A673 (cell line): ENCODE results near the gene CLASP2. TPM values are rescaled to one million over a fixed set of nuclear protein-coding genes. Genes with fewer than 3 reads are reported as not detected.
A peak's percentile ranks its signal among the peaks of the same experiment; 100 is the strongest.

ENCODE experiments used
- BruUV-seq: library from RNA; stranded (reverse); fragments of 400-500 nt; replicated peaks from 2 replicates; lab custom pipeline; 2021; lab: Mats Ljungman, UMichigan
- CTCF ChIA-PET: fragments of 300-600 bp; sonication (Branson Sonifier 250); formaldehyde crosslinking; loops from one replicate; lab custom pipeline; 2022; ENCODE audit warnings: antibody characterized with exemption; lab: Charles Lee
- POLR2A ChIA-PET: fragments of 300-600 bp; sonication (Branson Sonifier 250); formaldehyde crosslinking; loops from one replicate; lab custom pipeline; 2022; ENCODE audit warnings: antibody characterized with exemption; ENCODE audit not compliant: low non-redundant PET; lab: Charles Lee
- DNase-seq: peaks from one replicate; pipeline ENCODE4 v3.0.0-alpha.2; 2015; ENCODE audit warnings: low spot score
- H3K27ac ChIP-seq: fragments of 200-600 bp; sonication (generic); 2 replicates; pipeline ENCODE4 v1.5.1; 2016; ENCODE audit warnings: mixed run types, low read depth, mild to moderate bottlenecking, mixed read lengths, antibody characterized with exemption, low read length; ENCODE audit not compliant: poor library complexity, severe bottlenecking
- H3K27me3 ChIP-seq: fragments of 200-600 bp; sonication (generic); replicated peaks from 2 replicates; pipeline ENCODE4 v1.6.1; 2017; ENCODE audit warnings: mixed run types, low read depth, mild to moderate bottlenecking, mixed read lengths, antibody characterized with exemption, low read length; ENCODE audit not compliant: insufficient read depth, poor library complexity
- H3K36me3 ChIP-seq: fragments of 200-600 bp; sonication (generic); 2 replicates; pipeline ENCODE4 v1.6.1; 2016; ENCODE audit warnings: mixed run types, mild to moderate bottlenecking, mixed read lengths, antibody characterized with exemption, low read length; ENCODE audit not compliant: insufficient read depth, poor library complexity, severe bottlenecking
- H3K4me1 ChIP-seq: fragments of 200-600 bp; sonication (generic); 2 replicates; pipeline ENCODE4 v1.6.1; 2017; ENCODE audit warnings: mixed run types, mild to moderate bottlenecking, mixed read lengths, antibody characterized with exemption, low read length; ENCODE audit not compliant: insufficient read depth, poor library complexity, severe bottlenecking
- H3K4me3 ChIP-seq: fragments of 200-600 bp; sonication (generic); 2 replicates; pipeline ENCODE4 v1.5.1; 2016; ENCODE audit warnings: low read depth, mixed run types, mild to moderate bottlenecking, mixed read lengths, low read length; ENCODE audit not compliant: poor library complexity, severe bottlenecking
- H3K9me3 ChIP-seq: fragments of 200-600 bp; sonication (generic); 2 replicates; pipeline ENCODE4 v1.6.1; 2016; ENCODE audit warnings: mixed run types, low read depth, mild to moderate bottlenecking, mixed read lengths, antibody characterized with exemption, low read length; ENCODE audit not compliant: poor library complexity, severe bottlenecking
- CTCF ChIP-seq: fragments of 300-800, 200-600 bp; sonication (generic); conservative IDR thresholded peaks from 2 replicates; pipeline ENCODE4 v1.5.1; 2017; ENCODE audit warnings: low read depth, mild to moderate bottlenecking, antibody characterized with exemption, low read length, moderate library complexity, mixed read lengths
- EZH2 ChIP-seq: fragments of 200-600 bp; sonication (generic); IDR thresholded peaks from 2 replicates; pipeline ENCODE4 v1.6.1; 2017; ENCODE audit warnings: borderline replicate concordance, low read depth, mild to moderate bottlenecking, mixed read lengths, antibody characterized with exemption, low read length; ENCODE audit not compliant: poor library complexity, severe bottlenecking
- intact Hi-C: fragments of 100-400 bp; cut with micrococcal nuclease; formaldehyde crosslinking; loops from one replicate; pipeline ENCODE4 v1.10.0; 2022; ENCODE audit not compliant: unreplicated experiment
- total RNA-seq: library from RNA; stranded (reverse); gene quantifications from 2 replicates; pipeline ENCODE4 v1.2.3, GENCODE V29; 2021

CLASP2 gene
- total RNA-seq, 1 experiment from 2014 or later = 67.4 TPM

- no peak for TF ChIP-seq CTCF
- no peak for TF ChIP-seq EZH2
- ChIA-PET CTCF (interaction anchor here (0.5 to 1.5 kb wide), 2 partner anchors 71 to 1418 kb away, joined by 3 to 4 read pairs; no protein-coding TSS in a partner anchor), POLR2A (interaction anchor here (0.7 kb wide), 1 partner anchor 341 kb away, joined by 4 read pairs; no protein-coding TSS in a partner anchor)
- DNase-seq = peak; percentile 13
- intact Hi-C loops = loop anchor here (2.0 to 10.0 kb wide), 2 partner anchors 79 to 581 kb away; no protein-coding TSS in a partner anchor
- peak overlapping the region; percentile 80 for H3K4me3 ChIP-seq
- no peaks in the 10 kb centered on the region for H3K36me3 ChIP-seq
- BruUV-seq = no TSS peak
- H3K4me1 ChIP-seq = peaks cover 12% of the 10 kb centered on the region
- H3K27ac ChIP-seq = no peak overlapping the region
- H3K9me3 ChIP-seq = no peaks in the 10 kb centered on the region
- no peaks in the 10 kb centered on the region for H3K27me3 ChIP-seq
Observed at GRCh38 chr3:33716227-33716626, 1.8 kb downstream of the CLASP2 start.

DNA sequence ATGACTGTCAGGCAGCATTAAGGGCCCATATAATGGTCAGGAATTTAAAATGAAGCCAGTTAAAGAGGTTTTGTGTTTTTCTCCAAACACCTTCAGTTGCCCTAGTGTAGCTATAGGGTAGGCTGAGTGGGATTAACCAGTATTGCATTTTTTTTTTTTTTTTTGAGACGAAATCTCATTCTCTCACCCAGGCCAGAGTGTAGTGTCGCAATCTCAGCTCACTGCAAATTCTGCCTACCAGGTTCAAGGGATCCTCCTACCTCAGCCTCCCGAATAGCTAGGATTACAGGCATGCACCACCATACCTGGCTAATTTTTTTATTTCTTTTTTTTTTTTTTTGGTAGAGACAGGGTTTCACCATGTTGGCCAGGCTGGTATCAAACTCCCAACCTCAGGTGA is 7.0 kb downstream of the CLASP2 start:
- Histone ChIP-seq H3K4me1 (peaks cover 8% of the 10 kb centered on the region), H3K4me3 (no peak overlapping the region), H3K27ac (no peak overlapping the region), H3K36me3 (no peaks in the 10 kb centered on the region), H3K9me3 (no peaks in the 10 kb centered on the region), H3K27me3 (no peaks in the 10 kb centered on the region)
- CTCF ChIA-PET = no interaction called here
- intact Hi-C loops = loop anchor here (10.0 kb wide), 1 partner anchor 576 kb away; no protein-coding TSS in a partner anchor
- no peak for DNase-seq
- TF ChIP-seq CTCF (no peak), EZH2 (no peak)
- BruUV-seq = no TSS peak
- POLR2A ChIA-PET = no interaction called here

- BruUV-seq = no TSS peak
- no peak for DNase-seq
- ChIA-PET CTCF (no interaction called here), POLR2A (no interaction called here)
- no peaks in the 10 kb centered on the region for H3K4me1 ChIP-seq
- TF ChIP-seq EZH2 (no peak), CTCF (no peak)
- intact Hi-C loops = no loop called here
- no peaks in the 10 kb centered on the region for H3K27me3 ChIP-seq
- no peak overlapping the region for H3K27ac ChIP-seq
- H3K4me3 ChIP-seq = no peak overlapping the region
- peaks cover 15% of the 10 kb centered on the region for H3K9me3 ChIP-seq
- no peaks in the 10 kb centered on the region for H3K36me3 ChIP-seq
Observed at GRCh38 chr3:33706056-33706455, 12.0 kb downstream of the CLASP2 start.
